ENCODE data around the gene MVB12A. TPM values are rescaled to one million over a fixed set of nuclear protein-coding genes. Genes with fewer than 3 reads are reported as not detected.

The MVB12A gene
- total RNA-seq, 1 experiment from 2014 or later = 34.4 TPM

DNA sequence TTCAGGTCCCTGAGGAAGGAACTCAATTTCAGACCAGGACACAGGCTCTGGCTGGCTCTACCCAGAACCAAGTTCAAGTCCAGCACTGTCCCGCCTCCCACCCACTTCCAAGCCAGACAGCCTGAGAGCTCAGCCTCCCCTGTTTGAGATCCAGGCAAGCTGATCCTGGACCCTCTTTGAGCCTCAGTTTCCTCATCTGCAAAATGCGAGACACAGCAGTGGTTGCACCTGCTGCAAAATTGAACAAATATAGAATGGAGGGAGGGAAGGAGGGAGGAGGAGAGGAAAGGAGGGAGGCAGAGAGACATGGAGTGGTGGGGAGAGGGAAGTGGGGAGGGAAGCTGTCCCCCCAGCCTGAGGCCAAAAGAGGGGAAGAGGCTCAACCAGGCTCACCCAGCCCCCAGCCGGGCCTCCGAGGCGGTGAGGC lies 27.9 kb downstream of the MVB12A start:
- Histone ChIP-seq H3K27ac (no peak overlapping the region), H3K36me3 (no peaks in the 10 kb centered on the region), H3K27me3 (peaks cover 8% of the 10 kb centered on the region), H3K9me3 (replicated peaks) (no peaks in the 10 kb centered on the region; the same call in 1 of the 2 replicates), H3K4me3 (peak overlapping the region; percentile 47), H3K4me1 (no peaks in the 10 kb centered on the region)
- no peak for DNase-seq

DNA sequence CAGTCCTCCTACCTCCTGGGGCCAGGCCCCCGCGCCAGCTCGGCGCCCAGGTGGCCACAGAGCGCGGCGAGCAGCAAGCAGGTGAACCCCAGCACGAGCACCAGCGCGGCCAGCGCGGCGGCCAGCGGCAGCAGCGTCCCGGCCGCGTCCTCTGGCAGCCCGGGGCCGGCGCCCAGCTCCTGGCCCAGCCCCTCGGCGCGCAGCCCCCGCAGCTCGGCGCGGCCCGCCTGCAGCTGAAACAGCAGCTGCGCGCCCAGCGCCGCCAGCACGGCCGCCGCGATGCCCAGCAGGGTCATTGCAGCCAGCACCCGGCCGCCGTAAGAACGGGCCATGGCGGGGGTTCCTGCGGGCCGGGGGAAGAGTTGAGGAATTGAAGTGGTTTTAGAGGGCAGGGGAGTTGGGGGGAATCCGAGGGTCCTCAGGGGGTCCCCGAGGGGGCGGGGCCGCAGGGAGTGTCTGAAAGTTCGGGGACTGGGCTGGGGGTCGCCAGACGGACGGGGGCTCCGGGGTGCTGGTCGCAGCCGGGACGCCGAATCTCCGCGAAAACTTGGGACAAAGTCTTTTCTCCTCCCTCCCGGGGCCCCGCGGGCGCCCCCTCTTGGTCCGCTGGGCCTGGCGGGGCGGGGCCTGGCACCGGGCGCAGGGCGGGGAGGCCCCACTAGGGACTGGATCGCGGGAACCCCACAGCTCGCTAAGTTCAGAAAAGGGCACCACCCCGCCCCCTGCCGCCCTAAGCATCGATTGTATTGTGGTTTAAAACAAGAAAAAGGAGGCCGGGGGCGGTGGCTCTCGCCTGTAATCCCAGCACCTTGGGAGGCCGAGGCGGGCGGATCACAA lies 28.5 kb downstream of the MVB12A start, which contains the start of gene TMEM221:
Gene TMEM221 (minus strand): TSS at position 538 of the 837 bp plus-strand sequence. CDS start 206 bp downstream, at position 332.
- Histone ChIP-seq H3K36me3 (no peaks in the 10 kb centered on the region), H3K9me3 (replicated peaks) (no peaks in the 10 kb centered on the region; the same call in 1 of the 2 replicates), H3K4me3 (peak within 1 kb of the TSS; percentile 47), H3K27me3 (peaks cover 8% of the 10 kb centered on the region), H3K27ac (no peak within 1 kb of the TSS), H3K4me1 (no peaks in the 10 kb centered on the region)
- DNase-seq = peak; percentile 59 to 62

DNA sequence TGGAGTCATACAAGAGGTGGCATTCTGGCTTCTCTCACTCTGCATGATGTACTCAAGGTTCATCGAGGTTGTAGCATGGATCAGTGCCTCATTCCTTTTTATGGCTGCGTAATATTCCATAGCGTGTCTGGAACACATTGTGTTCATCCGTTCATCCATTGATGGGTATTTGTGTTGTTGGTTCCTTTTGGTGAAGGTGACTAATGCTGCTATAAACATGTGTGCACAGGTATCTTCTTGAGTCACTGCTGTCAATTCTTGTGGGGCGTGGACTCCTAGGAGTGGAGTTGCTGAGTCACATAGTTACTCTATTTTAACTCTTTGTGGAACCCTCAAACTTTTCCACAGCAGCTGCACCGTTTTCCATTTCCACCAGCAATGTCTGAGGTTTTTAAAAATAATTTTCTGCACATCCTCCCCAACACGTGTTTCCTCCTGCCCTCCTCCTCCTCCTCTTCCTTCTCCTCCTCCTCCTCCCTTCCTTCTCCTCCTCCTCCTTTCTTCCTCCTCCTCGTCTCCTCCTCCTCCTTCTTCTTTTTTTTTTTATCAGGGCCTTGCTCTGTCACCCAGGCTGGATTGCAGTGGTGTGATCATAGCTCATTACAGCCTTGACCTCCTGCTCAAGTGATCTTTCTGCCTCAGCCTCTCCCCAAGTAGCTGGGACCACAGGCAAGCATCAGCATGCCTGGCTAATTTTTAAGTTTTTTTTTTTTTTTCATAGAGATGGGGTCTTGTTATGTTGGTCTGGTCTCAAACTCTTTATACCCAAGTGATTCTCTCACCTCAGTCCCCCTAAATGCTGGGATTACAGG lies 30.6 kb downstream of the MVB12A start:
- DNase-seq = no peak
- Histone ChIP-seq H3K27me3 (peaks cover 8% of the 10 kb centered on the region), H3K27ac (no peak overlapping the region), H3K36me3 (no peaks in the 10 kb centered on the region), H3K4me3 (no peak overlapping the region), H3K4me1 (no peaks in the 10 kb centered on the region), H3K9me3 (replicated peaks) (no peaks in the 10 kb centered on the region; the same call in 1 of the 2 replicates)

- no peaks in the 10 kb centered on the region; the same call in 1 of the 2 replicates for H3K9me3 ChIP-seq (replicated peaks)
Measured at GRCh38 chr19:17451820-17452219, 32.0 kb downstream of the MVB12A start.

GRCh38 chr19:17454576-17455071 lies 34.8 kb downstream of the MVB12A start:
- no peak for DNase-seq
- no peaks in the 10 kb centered on the region for H3K36me3 ChIP-seq
- no peaks in the 10 kb centered on the region; the same call in 1 of the 2 replicates for H3K9me3 ChIP-seq (replicated peaks)
- H3K4me1 ChIP-seq = 0 out of 2 replicates have a peak, but pooled peaks cover 5% of the 10 kb centered on the region
- H3K27ac ChIP-seq = no peak overlapping the region
- no peak overlapping the region for H3K4me3 ChIP-seq
- H3K27me3 ChIP-seq = peaks cover 17% of the 10 kb centered on the region; the same call in 1 of the 2 replicates

More at GRCh38 chr19:17451820-17452219, 32.0 kb downstream of the MVB12A start:
- no peak overlapping the region for H3K27ac ChIP-seq
- no peaks in the 10 kb centered on the region for H3K36me3 ChIP-seq
- H3K4me3 ChIP-seq = no peak overlapping the region
- H3K27me3 ChIP-seq = peaks cover 8% of the 10 kb centered on the region
- DNase-seq = no peak
- H3K4me1 ChIP-seq = no peaks in the 10 kb centered on the region

- no peak for DNase-seq
- no peak overlapping the region for H3K4me3 ChIP-seq
- H3K27me3 ChIP-seq = peaks cover 26% of the 10 kb centered on the region
- 0 out of 2 replicates have a peak, but pooled peaks cover 5% of the 10 kb centered on the region for H3K4me1 ChIP-seq
- no peaks in the 10 kb centered on the region for H3K36me3 ChIP-seq
- no peaks in the 10 kb centered on the region for H3K9me3 ChIP-seq (replicated peaks)
- no peak overlapping the region for H3K27ac ChIP-seq
Measured at GRCh38 chr19:17455308-17456123, 35.7 kb downstream of the MVB12A start.

- peaks cover 29% of the 10 kb centered on the region for H3K27me3 ChIP-seq
- no peak overlapping the region for H3K4me3 ChIP-seq
- no peak for DNase-seq
Measured at GRCh38 chr19:17456127-17456526, 36.3 kb downstream of the MVB12A start.

GRCh38 chr19:17457616-17458015 lies 37.8 kb downstream of the MVB12A start:
- no peak overlapping the region for H3K4me3 ChIP-seq
- H3K36me3 ChIP-seq = no peaks in the 10 kb centered on the region
- H3K9me3 ChIP-seq (replicated peaks) = no peaks in the 10 kb centered on the region
- DNase-seq = peak in 1 of 2 experiments; percentile 37
- H3K27me3 ChIP-seq = peaks cover 30% of the 10 kb centered on the region
- no peak overlapping the region for H3K27ac ChIP-seq
- H3K4me1 ChIP-seq = 0 out of 2 replicates have a peak, but pooled peaks cover 5% of the 10 kb centered on the region

More at GRCh38 chr19:17456127-17456526, 36.3 kb downstream of the MVB12A start:
- H3K36me3 ChIP-seq = no peaks in the 10 kb centered on the region
- H3K27ac ChIP-seq = no peak overlapping the region
- 0 out of 2 replicates have a peak, but pooled peaks cover 5% of the 10 kb centered on the region for H3K4me1 ChIP-seq
- H3K9me3 ChIP-seq (replicated peaks) = no peaks in the 10 kb centered on the region

DNA sequence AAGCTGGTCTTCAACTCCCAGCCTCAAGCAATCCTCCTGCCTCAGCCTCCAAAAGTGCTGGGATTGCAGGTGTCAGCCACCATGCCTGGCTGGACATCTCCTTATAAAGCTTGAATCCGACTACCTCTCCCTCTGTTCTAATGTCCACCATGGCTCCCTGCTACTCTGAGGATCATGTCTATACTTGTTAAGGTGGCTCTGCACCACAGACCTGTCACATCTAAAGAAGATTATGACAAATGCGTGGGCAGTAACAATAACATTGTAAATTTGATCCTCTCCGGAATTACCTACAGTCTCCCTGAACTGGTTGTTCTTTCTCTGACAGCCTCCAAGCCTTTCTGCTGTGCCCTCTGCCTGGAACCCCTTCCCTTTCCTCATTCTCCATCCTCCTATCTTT lies 39.1 kb downstream of the MVB12A start:
- Histone ChIP-seq H3K27me3 (peaks cover 32% of the 10 kb centered on the region), H3K4me3 (no peak overlapping the region), H3K9me3 (replicated peaks) (no peaks in the 10 kb centered on the region), H3K27ac (no peak overlapping the region), H3K36me3 (no peaks in the 10 kb centered on the region), H3K4me1 (0 out of 2 replicates have a peak, but pooled peaks cover 5% of the 10 kb centered on the region)
- DNase-seq = no peak

DNA sequence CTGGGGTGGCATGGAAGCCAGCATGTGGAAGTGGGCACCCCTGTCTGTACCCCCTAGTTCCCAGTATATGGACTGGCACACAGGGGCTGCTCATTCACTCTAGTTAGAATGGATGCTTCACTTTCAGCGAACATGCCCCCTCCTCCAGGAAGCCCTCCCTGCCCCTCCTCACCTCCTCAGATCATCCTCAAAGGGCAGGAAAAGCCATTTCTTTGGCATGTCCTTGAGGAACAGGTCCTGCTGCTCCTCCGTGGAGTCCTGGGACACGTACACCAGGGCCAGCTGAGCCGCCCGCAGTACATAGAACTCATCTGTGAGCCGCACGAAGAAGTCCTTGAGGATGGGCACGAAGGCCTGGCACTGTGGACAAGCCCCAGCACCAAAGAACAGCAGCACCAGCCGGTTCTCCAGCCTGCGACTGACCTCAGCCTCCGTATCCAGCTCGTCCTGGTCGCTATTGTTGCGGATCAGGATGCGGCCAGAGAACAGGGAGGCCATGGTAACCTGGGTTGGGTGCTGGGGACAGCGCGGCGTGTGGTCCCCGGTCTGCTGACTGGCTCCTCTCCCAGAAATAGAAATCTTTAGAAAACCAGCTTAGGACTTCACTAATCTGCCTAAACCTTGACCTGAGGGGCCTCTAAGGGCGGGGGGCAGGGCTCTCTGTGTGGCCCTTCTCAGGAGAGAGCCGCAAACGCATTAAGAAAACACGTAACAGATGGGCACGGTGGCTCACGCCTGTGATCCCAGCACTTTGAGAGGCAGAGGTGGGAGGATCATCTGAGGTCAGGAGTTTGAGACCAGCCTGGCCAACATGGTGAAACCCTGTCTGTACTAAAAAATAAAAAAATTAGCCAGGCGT lies 40.8 kb downstream of the MVB12A start, which contains the start of gene NXNL1:
Gene NXNL1 (minus strand): TSS at position 555 of the 859 bp plus-strand sequence. CDS start 57 bp downstream, at position 498.
- no peaks in the 10 kb centered on the region for H3K36me3 ChIP-seq
- no peak within 1 kb of the TSS for H3K27ac ChIP-seq
- H3K9me3 ChIP-seq (replicated peaks) = no peaks in the 10 kb centered on the region
- no peak within 1 kb of the TSS for H3K4me3 ChIP-seq
- peaks cover 32% of the 10 kb centered on the region for H3K27me3 ChIP-seq
- peak in 1 of 2 experiments; percentile 30 for DNase-seq
- 0 out of 2 replicates have a peak, but pooled peaks cover 5% of the 10 kb centered on the region for H3K4me1 ChIP-seq

DNA sequence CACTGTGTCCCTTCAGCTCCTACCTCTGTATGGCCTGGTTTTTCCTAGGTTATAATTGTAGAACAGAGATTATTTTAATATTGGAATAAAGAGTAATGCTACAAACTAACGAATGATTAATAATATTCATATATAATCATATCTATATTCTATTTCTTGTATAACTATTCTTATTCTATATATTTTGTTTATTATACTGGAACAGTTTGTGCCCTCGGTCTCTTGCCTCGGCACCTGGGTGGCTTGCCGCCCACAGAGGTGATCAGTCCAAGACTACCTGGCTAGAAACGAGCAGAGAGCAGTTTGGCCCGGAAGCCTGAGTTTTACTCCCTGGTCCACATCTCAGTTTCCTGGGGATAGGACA lies 46.6 kb downstream of the MVB12A start:
- no peaks in the 10 kb centered on the region for H3K36me3 ChIP-seq
- H3K9me3 ChIP-seq (replicated peaks) = no peaks in the 10 kb centered on the region
- DNase-seq = no peak
- no peak overlapping the region for H3K27ac ChIP-seq
- H3K27me3 ChIP-seq = peaks cover 8% of the 10 kb centered on the region; the same call in 1 of the 2 replicates
- no peak overlapping the region for H3K4me3 ChIP-seq
- H3K4me1 ChIP-seq = peaks cover 8% of the 10 kb centered on the region

DNA sequence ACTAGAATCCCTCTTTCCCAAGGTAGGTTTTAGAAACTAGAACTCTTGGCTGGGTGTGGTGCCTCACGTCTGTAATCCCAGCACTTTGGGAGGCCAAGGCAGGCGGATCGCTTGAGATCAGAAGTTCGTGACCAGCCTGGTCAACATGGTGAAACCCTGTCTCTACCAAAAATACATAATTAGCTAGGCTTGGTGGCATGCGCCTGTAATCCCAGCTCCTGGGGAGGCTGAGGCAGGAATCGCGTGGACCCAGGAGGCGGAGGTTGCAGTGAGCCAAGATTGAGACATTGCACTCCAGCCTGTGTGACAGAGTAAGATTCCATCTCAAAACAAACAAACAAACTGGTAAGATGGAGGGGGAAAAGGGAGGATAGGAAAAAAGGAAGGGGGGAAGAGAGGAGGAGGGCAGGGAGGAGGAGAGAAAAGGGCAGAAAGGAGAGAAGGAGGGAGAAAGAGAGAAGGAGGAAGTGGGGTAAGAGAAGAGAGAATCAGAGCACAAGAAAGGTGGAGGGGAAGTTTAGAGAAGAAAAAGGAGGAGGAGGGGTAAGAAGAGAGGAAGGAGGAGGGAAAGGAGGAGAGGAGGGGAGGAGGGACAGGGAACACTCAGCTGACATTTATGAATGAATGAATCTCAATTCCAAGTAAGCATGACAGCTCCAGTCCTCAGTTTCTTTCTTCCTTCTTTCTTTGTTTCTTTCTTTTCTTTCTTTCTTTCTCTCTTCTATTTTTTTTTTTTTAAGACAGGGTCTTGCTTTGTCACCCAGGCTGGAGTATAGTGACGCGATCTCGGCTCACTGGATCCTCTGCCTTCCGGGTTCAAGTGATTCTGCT lies 47.8 kb downstream of the MVB12A start:
- peaks cover 8% of the 10 kb centered on the region for H3K4me1 ChIP-seq
- peaks cover 6% of the 10 kb centered on the region; the same call in 1 of the 2 replicates for H3K27me3 ChIP-seq
- no peak for DNase-seq
- no peaks in the 10 kb centered on the region for H3K9me3 ChIP-seq (replicated peaks)
- no peak overlapping the region for H3K4me3 ChIP-seq
- H3K36me3 ChIP-seq = no peaks in the 10 kb centered on the region
- H3K27ac ChIP-seq = no peak overlapping the region

Data from SJCRH30 (cell line).